GM12864 (cell line): ENCODE data around the gene TNNT2.

Experiments
- DNase-seq: peaks from one replicate; pipeline ENCODE4 v3.0.0-alpha.2; 2011; ENCODE audit warnings: low read depth
- H3K4me3 ChIP-seq: 2 replicates; pipeline ENCODE4 v1.5.1; 2011; ENCODE audit warnings: mild to moderate bottlenecking, low read depth, low read length, control low read depth
- TF ChIP-seq, protein P1 (sequence below): IDR thresholded peaks from 2 replicates; pipeline ENCODE4 v1.5.1; 2011; ENCODE audit warnings: low read depth, mild to moderate bottlenecking, moderate library complexity, low read length, control low read depth, inconsistent platforms; ENCODE audit errors: missing control alignments

The TNNT2 gene

DNA sequence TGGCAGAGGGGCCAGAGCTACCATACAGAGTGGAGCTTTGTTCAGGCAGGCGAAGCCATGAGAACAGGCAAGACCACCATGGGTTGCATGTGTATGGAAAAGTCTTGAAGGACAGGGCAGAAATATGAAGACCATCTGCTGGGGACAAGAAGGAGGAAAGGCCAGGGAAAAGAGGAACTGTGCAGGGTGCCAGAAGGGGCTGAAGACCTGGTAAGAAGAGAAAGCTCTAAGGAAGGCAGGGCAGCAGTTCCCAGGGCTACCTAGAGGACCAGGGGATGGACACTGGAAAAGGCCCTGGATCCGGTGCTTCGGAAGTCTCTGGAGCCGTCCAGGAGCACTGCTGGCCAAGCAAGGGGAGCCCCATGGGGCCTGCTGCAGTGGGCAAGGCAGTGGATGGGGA lies 50.8 kb downstream of the TNNT2 start:
- DNase-seq = no peak
- H3K4me3 ChIP-seq = no peak overlapping the region
- TF ChIP-seq, protein P1, sequence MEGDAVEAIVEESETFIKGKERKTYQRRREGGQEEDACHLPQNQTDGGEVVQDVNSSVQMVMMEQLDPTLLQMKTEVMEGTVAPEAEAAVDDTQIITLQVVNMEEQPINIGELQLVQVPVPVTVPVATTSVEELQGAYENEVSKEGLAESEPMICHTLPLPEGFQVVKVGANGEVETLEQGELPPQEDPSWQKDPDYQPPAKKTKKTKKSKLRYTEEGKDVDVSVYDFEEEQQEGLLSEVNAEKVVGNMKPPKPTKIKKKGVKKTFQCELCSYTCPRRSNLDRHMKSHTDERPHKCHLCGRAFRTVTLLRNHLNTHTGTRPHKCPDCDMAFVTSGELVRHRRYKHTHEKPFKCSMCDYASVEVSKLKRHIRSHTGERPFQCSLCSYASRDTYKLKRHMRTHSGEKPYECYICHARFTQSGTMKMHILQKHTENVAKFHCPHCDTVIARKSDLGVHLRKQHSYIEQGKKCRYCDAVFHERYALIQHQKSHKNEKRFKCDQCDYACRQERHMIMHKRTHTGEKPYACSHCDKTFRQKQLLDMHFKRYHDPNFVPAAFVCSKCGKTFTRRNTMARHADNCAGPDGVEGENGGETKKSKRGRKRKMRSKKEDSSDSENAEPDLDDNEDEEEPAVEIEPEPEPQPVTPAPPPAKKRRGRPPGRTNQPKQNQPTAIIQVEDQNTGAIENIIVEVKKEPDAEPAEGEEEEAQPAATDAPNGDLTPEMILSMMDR = no peak

DNA sequence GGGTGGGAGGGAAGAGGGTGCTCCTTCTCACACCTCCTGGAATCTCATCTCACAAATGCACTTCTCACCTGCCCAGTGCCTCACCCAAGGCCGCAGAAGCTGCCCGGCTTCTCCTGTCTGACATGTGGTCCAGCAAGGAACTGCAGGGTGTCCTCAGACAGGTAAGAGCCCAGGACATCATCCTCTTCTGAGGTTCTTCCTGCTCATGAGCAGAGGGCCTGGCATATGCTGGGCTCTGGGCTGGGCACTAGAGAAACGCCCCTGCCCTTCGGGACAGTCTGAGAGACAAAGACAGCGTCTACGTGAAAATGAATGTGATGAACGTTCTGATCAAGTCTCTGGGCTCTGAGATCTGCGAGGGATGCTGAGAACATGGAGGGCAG lies 51.8 kb downstream of the TNNT2 start:
- no peak for DNase-seq
- no peak overlapping the region for H3K4me3 ChIP-seq
- TF ChIP-seq, protein P1 = no peak

DNA sequence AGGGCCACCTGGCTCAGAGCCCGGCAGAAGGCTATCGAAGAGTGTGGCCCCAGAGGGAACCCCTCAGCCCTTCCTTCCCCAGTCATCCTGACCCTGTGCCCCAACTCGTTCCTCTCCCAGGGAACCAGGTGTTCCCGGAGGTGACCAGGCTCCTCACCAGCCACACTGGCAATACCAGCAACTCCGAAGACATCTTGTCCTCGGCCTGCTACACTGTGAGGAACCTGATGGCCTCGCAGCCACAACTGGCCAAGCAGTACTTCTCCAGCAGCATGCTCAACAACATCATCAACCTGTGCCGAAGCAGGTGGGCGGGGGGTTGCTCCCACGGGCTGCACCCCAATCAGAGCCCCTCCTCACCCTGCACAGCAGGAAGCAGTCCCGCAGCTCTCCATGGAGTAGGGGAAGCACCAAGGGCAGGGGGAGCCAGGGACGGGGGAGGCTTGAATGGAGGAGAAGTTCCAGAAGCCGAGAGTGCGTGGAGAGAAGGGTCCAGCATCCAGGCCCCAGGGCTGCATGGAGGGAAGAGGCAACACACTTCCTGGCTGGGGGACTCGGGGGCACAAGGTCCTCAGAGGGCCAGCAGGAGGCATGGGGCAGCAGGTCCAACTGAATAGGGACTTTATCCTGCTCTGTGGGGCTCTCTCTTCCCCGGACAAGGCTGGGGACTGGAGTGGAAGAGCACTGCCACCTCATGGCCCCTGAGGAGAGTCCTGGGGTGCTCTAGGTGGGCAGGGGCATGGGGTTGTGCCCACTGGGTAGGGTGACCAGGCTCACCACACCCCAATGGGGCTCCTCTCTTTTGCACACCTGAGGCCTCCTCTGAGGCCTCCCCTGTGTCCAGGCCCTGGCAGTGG lies 52.4 kb downstream of the TNNT2 start:
- H3K4me3 ChIP-seq = no peak overlapping the region
- no peak for DNase-seq
- TF ChIP-seq, protein P1 = no peak

DNA sequence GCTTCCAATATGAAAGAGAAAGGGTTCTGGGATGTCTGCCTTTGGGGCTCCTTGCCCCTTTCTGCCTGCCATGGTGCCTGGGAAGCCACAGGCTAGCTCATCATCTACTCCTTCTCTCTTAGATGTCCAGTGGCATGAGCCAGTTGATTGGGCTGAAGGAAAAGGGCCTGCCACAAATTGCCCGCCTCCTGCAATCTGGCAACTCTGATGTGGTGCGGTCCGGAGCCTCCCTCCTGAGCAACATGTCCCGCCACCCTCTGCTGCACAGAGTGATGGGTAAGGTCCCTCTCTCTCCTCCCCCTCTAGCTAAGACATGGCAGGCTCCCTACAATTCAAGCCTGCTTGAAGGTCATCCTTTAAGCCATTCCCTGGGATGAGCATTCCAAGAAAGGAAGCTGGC lies 53.2 kb downstream of the TNNT2 start:
- DNase-seq = no peak
- no peak overlapping the region for H3K4me3 ChIP-seq
- TF ChIP-seq, protein P1 = no peak

DNA sequence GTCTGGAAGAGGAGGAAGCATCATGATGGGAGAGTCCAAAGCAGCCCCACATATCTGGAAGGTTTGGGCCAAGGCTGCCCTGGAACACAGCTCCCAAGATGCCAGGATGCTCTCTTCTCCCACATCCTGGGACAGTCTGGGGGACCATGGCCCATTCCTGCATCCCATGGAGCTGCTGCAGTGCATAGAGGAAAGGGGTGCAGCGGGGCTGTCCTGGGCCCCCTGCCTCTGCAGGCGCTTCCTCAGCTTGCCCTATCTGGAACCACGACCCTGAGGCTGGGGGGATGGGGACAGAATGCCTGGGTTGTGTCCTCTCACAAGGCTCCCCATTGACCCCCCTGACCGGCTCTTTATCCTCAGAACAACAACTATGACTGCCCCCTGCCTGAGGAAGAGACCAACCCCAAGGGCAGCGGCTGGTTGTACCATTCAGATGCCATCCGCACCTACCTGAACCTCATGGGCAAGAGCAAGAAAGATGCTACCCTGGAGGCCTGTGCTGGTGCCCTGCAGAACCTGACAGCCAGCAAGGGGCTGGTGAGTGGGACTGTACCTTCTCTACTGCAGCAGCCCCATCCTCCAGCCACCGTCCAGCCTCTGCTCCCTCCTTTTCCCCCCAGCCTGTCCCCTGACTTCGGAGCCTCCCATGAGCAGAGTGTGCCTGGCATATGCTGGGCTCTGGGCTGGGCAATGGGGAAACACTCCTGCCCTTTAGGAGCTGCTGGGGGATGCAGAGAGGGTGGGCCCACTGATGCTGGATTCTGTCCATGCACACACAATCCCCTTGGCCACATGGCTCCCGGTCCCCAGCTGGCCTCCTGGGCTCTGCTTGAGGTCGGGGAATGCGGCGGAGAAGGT lies 54.6 kb downstream of the TNNT2 start:
- TF ChIP-seq, protein P1 = no peak
- H3K4me3 ChIP-seq = no peak overlapping the region
- no peak for DNase-seq

DNA sequence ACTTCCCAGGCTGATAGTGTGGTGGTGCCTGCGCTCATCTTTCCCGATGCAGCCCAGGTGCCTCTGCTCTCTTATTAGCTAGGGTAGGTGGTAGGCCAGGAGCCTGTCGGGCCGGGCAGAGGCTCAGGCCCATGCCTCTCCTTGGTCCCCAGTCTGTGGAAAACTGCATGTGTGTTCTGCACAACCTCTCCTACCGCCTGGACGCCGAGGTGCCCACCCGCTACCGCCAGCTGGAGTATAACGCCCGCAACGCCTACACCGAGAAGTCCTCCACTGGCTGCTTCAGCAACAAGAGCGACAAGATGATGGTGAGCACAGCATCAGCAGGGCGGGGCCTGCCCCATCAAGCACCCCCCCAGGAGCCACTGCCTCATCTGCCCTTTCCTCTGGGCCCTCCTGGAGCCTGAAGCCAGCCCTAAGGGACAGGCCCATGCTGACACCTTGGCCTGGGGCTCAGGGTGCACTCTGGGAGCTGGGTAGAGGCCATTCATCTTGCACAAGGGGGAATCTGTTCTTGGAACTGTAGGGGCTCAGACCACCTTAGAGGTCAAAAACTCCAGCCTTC lies 55.6 kb downstream of the TNNT2 start:
- no peak for DNase-seq
- TF ChIP-seq, protein P1 = no peak
- H3K4me3 ChIP-seq = no peak overlapping the region
